RWPE2 (cell line): ENCODE results near the gene ZBTB49.
"Not testable (repeated sequence)": the region's sequence is repeated elsewhere in the genome, so short reads cannot be mapped to it uniquely, and the experiment has no call there.

ENCODE experiments used
- ATAC-seq: fragments of 200-7000 bp; cut with Tn5 transposase; 3 replicates; pipeline ENCODE4 v1.9.1; 2021; ENCODE audit warnings: low read depth
- DNase-seq: peaks from one replicate; pipeline ENCODE4 v3.0.0-alpha.2; 2020; ENCODE audit warnings: low spot score
- H3K27ac ChIP-seq: fragments of 450-650 bp; 2 replicates; pipeline ENCODE4 v1.5.1; 2017; ENCODE audit warnings: mild to moderate bottlenecking; ENCODE audit not compliant: poor library complexity, severe bottlenecking
- H3K27me3 ChIP-seq: fragments of 250-450 bp; sonication (Bioruptor Pico); 2 replicates; pipeline ENCODE4 v1.5.1; 2021; ENCODE audit warnings: mild to moderate bottlenecking, moderate library complexity; ENCODE audit not compliant: insufficient read depth, poor library complexity, severe bottlenecking
- H3K36me3 ChIP-seq: fragments of 250-450 bp; sonication (Bioruptor Pico); 2 replicates; pipeline ENCODE4 v1.5.1; 2020; ENCODE audit warnings: low read depth, mild to moderate bottlenecking, moderate library complexity
- H3K4me1 ChIP-seq: fragments of 250-450 bp; sonication (Bioruptor Pico); 2 replicates; pipeline ENCODE4 v1.5.1; 2021; ENCODE audit warnings: mild to moderate bottlenecking, moderate library complexity; ENCODE audit not compliant: insufficient read depth, poor library complexity, severe bottlenecking
- H3K4me3 ChIP-seq: fragments of 250-450 bp; sonication (Bioruptor Pico); 2 replicates; pipeline ENCODE4 v1.5.1; 2021; ENCODE audit warnings: mild to moderate bottlenecking, moderate library complexity; ENCODE audit not compliant: severe bottlenecking
- H3K9me3 ChIP-seq: fragments of 250-450 bp; sonication (Bioruptor Pico); 2 replicates; pipeline ENCODE4 v1.5.1; 2021; ENCODE audit warnings: mild to moderate bottlenecking, moderate library complexity; ENCODE audit not compliant: severe bottlenecking
- CTCF ChIP-seq: fragments of 450-650 bp; IDR thresholded peaks from one replicate; pipeline ENCODE4 v1.5.1; 2017; ENCODE audit warnings: mild to moderate bottlenecking, moderate library complexity; ENCODE audit not compliant: poor library complexity, severe bottlenecking

The ZBTB49 gene

GRCh38 chr4:4248885-4249203, 41.2 kb upstream of the ZBTB49 start:
- no peak for TF ChIP-seq CTCF
- Histone ChIP-seq H3K4me1 (peaks cover 5% of the 10 kb centered on the region), H3K27ac (peak overlapping the region; percentile 45), H3K27me3 (peaks cover 4% of the 10 kb centered on the region), H3K4me3 (peak overlapping the region; percentile 79), H3K36me3 (peaks cover 27% of the 10 kb centered on the region), H3K9me3 (no peaks in the 10 kb centered on the region)
- DNase-seq (no peak), ATAC-seq (no peak)

DNA sequence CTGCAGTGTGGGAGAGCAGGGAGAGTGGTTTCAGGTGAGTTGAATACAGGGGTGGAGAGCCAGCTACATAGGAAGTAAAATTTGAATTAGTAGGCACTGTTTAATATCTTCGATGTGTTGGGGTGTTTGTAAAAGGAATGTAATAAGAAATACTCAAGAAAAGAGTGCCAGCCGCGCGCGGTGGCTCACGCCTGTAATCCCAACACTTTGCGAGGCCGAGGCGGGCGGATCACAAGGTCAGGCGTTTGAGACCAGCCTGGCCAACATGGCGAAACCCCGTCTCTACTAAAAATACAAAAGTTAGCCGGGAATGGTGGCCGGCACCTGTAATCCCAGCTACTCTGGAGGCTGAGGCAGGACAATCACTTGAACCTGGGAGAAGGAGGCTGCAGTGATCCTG, 40.7 kb upstream of the ZBTB49 start:
- H3K36me3 ChIP-seq, result peaks cover 22% of the 10 kb centered on the region
- ATAC-seq, H3K27me3 ChIP-seq, H3K27ac ChIP-seq, H3K9me3 ChIP-seq, H3K4me3 ChIP-seq, H3K4me1 ChIP-seq, DNase-seq: not testable (repeated sequence)

GRCh38 chr4:4249866-4250265, 40.2 kb upstream of the ZBTB49 start:
- peaks cover 14% of the 10 kb centered on the region for H3K27me3 ChIP-seq
- H3K27ac ChIP-seq, result no peak overlapping the region
- no peak for TF ChIP-seq CTCF
- H3K4me1 ChIP-seq, result peaks cover 5% of the 10 kb centered on the region
- DNase-seq, result no peak
- no peak for ATAC-seq
- no peak overlapping the region for H3K4me3 ChIP-seq
- H3K36me3 ChIP-seq, result peaks cover 17% of the 10 kb centered on the region
- H3K9me3 ChIP-seq, result no peaks in the 10 kb centered on the region

GRCh38 chr4:4254199-4254598, 35.9 kb upstream of the ZBTB49 start:
- Histone ChIP-seq H3K4me3 (no peak overlapping the region), H3K27ac (no peak overlapping the region), H3K4me1 (no peaks in the 10 kb centered on the region), H3K27me3 (peaks cover 26% of the 10 kb centered on the region), H3K36me3 (no peaks in the 10 kb centered on the region), H3K9me3 (no peaks in the 10 kb centered on the region)
- ATAC-seq (no peak), DNase-seq (no peak)
- TF ChIP-seq CTCF, result no peak

DNA sequence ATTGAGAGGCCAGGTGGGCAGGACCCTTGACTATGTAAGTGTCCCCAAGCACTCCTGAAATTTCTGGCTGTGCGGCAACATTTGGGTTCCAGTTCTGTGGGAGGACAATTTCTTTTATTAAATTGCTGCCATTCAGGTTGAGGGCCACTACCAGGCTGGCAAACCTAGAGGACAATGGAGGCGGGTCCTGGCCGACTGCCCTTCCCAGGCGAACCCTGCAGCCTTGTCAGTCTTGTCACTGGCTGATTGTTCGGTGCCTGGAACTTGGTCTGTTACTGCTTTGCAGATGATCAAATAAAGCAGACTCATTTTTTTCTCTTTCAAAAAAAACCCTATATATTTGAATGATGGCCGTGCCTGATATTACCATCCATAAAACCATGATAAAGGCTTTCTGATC, 35.4 kb upstream of the ZBTB49 start:
- Histone ChIP-seq H3K4me1 (no peaks in the 10 kb centered on the region), H3K36me3 (no peaks in the 10 kb centered on the region), H3K4me3 (no peak overlapping the region), H3K27ac (no peak overlapping the region), H3K9me3 (no peaks in the 10 kb centered on the region), H3K27me3 (peaks cover 26% of the 10 kb centered on the region)
- no peak for ATAC-seq
- TF ChIP-seq CTCF, result no peak
- no peak for DNase-seq

- H3K4me1 ChIP-seq, result no peaks in the 10 kb centered on the region
- no peak overlapping the region for H3K27ac ChIP-seq
- peaks cover 26% of the 10 kb centered on the region for H3K27me3 ChIP-seq
- no peak overlapping the region for H3K4me3 ChIP-seq
- no peak for ATAC-seq
- no peaks in the 10 kb centered on the region for H3K9me3 ChIP-seq
- no peak for TF ChIP-seq CTCF
- no peak for DNase-seq
- H3K36me3 ChIP-seq, result no peaks in the 10 kb centered on the region
Measured at GRCh38 chr4:4256799-4257198, 33.3 kb upstream of the ZBTB49 start.

- peaks cover 26% of the 10 kb centered on the region for H3K27me3 ChIP-seq
- H3K27ac ChIP-seq, H3K9me3 ChIP-seq, ATAC-seq, H3K4me1 ChIP-seq, H3K36me3 ChIP-seq, DNase-seq, H3K4me3 ChIP-seq: not testable (repeated sequence)
Measured at GRCh38 chr4:4257705-4258104, 32.3 kb upstream of the ZBTB49 start.
